HG03039 (cell line): ENCODE measurements around the gene OLFM1.
"Not testable (repeated sequence)": the region's sequence is repeated elsewhere in the genome, so short reads cannot be mapped to it uniquely, and the experiment has no call there.

ENCODE experiments used
- ATAC-seq: cut with Tn5 transposase; IDR thresholded peaks from one replicate; pipeline ENCODE4 v1.9.1; 2021; ENCODE audit warnings: mild to moderate bottlenecking, moderate library complexity; ENCODE audit not compliant: unreplicated experiment

OLFM1 gene

DNA sequence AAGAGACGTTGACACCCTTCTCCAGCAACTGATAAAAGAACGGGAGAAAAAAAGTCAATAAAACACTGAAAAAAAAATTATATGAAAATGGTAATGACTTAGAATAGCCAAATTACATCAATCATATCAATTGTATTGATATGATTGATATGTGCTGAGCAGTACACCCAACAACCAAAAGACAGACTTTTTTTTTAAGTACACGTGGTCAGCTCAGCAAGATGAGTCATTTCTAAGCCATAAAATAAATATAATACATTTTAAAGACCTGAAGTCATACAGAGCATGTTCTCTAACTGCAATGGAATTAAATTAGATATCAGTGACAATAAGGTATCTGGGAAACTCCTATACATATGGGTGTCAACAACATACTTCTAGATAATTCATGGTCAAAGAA lies 30.9 kb upstream of the OLFM1 start:
- ATAC-seq, result no peak

DNA sequence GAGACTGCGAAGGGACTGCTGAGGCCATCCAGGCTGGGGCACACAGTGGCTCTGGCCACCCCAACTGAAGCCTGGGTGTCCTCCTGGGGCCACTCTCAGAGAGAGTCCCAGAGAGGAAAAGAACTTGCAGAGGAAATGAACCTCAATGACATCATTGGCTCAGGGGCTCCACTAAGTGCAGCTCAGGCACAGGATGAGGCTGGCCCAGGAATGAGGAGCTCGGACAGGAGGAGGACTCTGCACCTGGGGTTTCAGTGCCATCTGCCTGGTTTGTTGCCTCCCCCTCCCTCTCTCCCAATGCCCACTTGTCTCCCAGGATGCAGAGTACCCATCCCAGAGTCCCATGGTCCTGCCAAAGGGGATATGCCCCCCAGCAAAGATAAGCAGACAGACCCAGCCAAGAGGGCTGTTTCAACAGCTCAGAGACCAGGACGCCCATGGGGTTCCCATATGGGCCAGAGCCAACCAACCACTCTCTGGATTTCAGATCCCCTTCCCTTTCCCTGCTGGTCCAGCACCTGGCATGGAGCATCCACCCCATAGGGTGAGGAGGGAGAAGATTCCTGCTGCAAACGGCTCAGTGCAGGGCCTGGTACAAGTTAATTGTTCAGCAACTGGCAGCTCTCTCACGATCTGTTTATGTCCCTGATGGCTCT lies 26.9 kb upstream of the OLFM1 start:
- no peak for ATAC-seq

DNA sequence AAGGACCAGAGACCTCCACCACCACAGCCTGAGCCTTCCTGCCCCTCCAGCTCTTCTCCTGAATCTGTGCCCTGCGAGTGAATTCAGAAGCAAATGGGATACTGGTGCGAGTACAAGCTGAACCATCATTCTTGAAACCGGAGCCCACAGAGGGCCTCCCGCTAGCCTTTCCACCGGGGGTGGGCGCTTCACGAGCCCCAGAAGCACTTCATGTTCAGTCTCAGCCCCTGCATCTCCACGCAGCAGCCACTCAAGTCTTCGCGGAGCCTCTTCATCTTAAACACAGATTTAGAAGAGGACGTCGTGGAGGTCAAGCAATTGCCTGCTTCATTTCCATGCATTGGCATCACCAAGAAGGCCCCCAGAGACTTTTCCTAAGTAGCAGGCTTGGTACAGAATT lies 26.0 kb upstream of the OLFM1 start:
- ATAC-seq, result no peak

DNA sequence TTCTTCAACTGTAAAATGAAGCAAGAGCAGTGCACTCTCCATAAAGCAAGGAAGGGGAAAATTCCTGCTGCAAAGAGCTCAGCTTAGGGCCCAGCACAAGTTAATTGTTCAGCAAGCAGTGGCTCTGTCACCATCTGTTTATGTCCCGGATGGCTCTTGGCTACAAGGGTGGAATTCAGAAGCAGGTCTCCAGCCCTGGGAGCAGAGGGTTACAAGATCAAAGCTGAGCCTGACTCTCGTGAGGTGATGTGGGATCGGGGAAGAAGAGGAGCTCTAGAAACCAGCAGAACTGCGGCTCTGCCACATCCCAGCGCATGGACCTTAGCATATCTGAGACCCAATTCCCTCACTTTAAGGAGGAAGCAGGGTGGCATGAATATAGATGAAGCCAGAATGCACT lies 25.2 kb upstream of the OLFM1 start:
- no peak for ATAC-seq

DNA sequence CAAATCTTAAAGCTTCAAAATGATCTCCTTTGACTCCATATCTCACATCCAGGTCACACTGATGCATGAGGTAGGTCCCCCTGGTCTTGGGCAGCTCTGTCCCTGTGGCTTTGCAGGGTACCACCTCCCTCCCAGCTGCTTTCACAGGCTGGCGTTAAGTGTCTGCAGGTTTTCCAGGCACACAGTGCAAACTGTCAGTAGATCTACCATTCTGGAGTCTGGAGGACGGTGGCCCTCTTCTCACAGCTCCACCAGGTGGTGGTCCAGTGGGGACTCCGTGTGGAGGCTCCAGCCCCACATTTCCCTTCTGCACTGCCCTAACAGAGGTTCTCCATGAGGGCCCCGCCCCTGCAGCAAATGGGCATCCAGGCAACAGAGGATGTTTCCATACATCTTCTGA lies 24.0 kb upstream of the OLFM1 start:
- not testable (repeated sequence) for ATAC-seq

DNA sequence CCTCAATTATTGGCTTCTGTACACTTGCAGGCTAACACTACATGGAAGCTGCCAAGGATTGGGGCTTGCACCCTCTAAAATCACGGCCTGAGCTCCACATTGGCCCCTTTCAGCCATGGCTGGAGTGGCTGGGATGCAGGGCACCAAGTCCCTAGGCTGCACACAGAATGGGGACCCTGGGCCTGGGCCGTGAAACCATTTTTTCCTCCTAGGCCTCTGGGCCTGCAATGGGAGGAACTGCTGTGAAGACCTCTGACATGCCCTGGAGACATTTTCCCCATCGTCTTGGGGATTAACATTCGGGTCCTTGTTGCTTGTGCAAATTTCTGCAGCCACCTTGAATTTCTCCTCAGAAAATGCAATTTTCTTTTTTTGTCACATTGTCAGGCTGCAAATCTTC lies 23.6 kb upstream of the OLFM1 start:
- ATAC-seq, result not testable (repeated sequence)

DNA sequence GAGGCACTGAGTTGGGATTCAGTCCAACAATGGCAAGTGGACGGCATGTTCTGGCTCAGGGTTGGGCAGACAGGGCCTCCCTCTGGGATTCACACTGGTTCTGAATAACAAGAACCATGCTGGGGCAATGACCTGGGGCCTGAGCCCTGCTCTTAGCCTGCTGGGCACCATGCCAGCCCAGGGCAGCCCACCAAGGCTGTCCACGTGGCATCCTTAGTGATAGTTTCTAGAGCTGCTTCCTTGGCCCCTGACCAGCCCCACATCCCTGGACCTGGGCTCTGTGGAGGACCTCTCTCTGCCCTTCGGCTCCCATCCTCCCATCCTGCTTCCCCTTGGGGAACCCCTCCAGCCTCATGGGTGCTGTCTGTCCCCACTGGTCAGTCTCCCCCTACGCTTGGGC lies 22.3 kb upstream of the OLFM1 start:
- ATAC-seq, result no peak

DNA sequence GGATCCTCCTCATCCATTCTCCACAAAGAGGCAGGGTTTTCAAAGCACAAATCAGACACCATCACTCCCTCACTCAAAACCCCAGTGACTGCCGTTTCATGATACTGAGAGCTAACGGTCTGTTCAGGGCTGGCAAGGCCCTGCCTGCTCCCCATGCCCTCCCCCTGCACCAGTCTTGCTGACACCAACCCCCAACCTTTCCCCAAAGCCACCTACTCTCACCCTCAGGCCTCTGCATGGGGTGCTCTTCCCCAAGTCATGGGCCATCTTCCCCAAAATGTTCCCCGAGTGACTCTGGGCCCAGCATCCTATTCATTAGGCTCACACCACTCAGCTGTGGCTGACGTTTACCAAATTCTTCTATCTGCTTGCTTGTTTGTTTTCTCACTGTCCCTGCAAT lies 21.7 kb upstream of the OLFM1 start:
- no peak for ATAC-seq

DNA sequence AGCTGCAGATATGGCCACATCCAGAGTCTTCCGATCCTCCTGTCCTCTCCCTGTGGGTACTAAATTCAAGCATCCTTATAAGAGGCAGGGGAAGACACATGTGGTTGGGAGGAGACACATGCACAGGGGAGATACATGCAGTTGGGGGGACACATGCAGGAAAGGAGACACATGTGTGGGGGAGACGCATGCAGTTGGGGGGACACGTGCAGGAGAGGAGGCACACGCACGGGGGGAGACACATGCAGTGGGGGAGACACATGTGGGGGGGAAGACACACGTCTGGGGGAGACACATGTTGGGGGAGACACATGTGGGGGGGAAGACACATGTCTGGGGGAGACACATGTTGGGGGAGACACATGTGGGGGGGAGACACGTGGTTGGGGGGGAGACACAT lies 21.2 kb upstream of the OLFM1 start:
- no peak for ATAC-seq

DNA sequence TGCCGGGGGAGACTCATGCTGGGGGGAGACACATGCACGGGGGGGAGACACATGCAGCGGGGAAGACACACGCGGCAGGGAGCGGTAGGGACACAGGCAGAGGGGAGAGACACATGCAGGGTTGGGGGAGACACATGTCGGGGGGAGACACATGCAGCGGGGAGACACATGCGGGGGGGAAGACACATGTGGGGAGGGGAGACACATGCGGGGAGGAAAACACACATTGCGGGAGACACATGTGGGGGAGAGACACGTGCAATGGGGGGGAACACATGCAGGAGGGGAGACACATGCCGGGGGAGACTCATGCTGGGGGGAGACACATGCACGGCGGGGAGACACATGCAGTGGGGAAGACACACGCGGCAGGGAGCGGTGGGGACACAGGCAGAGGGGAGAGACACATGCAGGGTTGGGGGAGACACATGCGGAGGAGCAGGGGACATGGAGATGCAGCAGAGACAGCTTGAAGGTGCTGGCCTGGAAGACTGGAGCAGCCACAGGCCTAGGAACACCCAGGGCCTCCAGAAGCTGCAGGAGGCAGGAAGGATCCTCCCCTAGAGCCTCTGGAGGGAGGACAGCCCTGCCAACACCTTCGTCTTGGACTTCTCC lies 20.3 kb upstream of the OLFM1 start:
- ATAC-seq, result no peak

DNA sequence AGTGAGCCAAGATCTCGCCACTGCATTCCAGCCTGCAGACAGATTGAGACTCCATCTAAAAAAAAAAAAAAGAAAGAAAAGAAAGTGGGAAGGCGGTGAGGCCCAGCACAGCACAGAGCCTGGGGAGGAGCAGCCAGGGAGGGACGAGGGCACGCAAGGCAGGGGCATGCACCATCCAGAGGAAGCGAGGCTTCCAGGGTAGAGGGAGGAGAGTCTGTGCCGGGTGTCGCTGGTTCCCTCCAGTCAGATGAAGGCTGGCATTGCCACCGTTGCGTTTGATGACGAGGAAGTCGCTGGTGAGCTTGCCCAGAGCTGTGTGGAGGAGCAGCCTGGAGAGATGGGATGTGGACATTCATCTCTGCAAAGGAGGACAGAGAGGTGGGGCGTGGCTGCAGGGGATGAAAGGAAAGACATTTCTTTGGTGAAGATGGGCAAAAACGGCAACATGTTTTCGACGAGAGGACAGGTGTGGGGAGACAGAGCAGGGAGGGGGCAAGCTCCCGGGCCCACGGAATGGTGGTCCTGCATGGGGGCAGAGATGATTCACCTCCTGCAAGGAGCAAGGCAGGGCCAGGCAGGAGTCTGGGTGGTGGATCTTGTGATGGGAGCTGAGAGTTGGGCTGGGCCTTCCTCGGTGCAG lies 18.6 kb upstream of the OLFM1 start:
- ATAC-seq, result no peak

DNA sequence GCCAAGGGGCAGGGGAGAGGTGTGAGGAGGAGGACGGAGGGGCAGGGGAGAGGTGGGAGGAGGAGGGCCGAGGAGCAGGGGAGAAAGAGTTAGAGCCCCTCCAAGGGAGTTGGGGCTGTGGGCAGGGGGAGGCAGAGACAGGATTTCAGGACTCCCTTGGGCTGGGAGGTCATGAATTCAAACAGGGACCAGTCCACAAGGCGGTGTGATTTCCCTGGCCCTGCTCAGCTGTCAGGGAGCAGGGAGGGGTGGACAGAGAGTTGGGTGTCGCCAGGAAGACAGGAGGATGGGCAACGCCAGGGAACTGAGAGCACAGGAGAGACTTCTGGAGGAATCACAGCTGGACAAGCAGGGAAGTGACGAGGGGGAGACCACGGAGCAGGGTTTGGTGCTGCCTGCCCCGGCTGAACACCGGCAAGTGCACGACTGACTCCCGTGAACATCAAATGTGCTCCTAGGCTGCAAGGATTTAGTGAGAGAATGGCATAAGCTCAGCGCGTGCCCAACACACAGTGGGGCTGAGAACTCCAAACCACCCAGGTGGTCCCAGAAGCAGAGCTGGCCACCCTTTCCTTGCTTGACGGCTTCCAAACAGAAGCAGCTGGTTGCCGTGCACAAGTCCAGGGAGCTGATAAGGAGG lies 17.8 kb upstream of the OLFM1 start:
- no peak for ATAC-seq

DNA sequence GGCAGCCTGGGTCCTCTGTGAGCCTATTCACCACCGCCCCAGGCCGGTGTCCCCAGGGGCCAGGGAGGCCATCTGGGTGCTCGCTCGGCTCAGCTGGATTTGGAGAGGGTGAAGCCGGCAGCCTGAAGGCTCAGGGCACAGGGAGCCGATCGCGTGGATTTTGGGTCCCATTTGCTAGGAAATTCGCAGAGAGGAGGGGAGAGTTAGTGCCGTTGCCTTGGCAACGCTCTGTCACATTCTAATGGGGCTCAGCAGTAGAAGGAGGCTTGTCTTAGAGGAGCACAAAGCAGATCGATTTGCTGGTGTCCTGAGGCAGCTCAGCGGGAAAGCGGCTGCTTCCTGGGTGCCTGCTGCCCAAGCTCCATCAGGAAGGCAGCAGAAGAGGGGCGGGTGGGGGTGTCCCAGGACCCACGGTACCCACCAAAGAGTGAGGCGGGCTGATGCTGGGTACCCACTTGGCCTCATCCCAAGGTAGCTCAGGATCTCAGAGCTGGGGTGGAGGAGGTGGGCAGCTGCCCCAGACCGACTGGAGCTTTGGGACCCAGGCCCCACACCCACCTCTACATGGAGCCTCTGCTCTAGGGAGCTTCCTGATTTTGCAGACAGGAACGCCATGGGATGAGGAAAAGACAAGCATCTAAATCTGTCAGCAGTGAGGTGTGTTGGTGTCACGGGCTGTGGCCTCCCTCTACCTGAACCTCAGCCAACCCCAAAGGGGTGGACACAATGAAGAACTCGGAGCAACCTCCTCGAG lies 17.1 kb upstream of the OLFM1 start:
- ATAC-seq, result no peak

DNA sequence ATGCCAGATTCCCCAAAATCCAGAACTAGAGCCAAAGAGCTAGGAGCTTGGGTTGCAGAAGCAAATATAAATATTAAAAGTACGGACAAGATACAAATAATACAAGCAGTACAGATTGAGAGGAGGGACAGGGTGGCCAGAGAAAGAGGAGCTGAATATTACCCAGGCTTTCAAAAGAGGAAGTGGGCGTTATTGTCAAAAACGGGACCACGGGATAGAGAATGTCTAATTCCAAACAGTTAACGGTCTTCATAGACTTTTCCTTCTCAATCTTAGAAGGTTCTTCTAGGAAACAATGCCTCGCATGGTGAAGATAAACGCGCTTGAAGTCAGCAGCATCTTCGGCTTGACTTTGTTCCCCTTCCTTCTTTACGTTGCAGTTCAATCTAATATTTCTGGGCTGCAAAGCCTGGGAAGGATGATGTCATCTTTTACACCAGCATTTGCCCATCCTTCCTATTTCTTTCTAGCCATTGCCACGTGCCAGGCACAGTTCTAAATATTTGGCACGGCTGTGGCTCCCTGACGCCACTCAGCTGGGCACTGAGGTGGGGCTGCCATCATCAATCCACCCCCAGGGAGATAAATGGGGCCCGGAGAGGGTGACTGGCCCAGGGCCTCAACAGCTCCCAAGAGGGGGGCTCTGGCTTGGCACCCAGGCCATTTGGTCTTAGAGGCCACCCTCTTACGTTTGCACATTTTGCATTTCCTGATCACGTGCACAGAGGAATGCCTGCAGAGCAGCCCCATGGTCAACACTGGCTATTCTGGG lies 16.3 kb upstream of the OLFM1 start:
- no peak for ATAC-seq

DNA sequence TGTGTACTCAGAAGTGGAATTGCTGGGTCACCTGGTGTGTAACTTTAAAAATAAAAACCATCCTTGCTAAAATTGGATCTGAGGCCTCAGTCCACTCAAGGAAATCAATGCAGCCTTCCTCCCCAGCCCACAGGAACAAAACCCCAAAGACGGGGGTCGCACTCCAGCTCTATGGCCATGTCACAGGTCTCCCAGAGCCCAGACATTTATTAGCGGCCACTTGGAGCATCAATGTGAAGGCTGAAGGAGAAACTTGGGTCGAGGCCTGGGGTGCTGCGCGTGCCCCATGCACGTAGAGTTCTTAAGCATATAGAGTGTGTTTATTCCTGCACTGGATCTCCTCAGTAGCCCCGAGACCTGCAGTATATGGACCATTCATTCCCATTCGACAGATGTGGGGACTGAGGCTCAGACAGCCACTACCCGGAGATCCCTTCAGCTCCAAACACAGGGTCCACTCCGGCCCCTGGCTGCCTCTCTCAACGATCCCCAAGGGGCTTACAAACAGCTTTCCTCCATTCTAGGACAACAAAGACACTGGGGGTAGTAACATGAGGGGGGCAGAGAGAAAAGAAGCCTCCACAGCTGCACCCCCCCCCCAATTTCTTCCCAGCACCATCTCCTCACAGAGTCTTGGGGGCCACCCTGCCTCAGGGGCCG lies 14.3 kb upstream of the OLFM1 start:
- ATAC-seq, result no peak

DNA sequence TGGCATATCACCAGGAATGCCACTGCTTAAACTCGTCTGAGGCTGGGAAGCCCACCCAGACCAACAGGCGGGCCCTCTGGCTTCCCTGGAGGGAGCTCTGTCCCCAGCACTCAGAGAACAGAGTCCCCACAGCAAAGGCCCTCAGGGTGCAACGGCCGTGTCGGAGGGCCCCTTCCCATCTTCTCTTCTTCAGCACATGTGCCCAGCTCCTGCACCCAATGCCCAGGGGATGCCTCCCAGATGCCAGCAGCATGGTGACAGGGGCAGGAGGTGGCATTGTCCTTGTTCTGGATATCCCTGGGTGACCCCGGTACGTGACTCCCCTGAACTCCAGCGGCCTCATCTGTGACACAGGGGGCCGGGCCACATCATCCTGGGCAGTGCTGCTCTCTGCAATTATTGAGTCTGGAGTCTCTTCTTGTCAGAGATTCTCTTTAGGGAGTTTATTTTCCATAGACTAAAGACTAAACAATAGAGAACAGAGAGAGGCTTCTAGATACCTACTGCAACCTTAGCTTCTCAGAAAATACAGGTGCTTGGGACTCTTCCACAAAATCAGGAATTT lies 13.6 kb upstream of the OLFM1 start:
- ATAC-seq, result no peak

DNA sequence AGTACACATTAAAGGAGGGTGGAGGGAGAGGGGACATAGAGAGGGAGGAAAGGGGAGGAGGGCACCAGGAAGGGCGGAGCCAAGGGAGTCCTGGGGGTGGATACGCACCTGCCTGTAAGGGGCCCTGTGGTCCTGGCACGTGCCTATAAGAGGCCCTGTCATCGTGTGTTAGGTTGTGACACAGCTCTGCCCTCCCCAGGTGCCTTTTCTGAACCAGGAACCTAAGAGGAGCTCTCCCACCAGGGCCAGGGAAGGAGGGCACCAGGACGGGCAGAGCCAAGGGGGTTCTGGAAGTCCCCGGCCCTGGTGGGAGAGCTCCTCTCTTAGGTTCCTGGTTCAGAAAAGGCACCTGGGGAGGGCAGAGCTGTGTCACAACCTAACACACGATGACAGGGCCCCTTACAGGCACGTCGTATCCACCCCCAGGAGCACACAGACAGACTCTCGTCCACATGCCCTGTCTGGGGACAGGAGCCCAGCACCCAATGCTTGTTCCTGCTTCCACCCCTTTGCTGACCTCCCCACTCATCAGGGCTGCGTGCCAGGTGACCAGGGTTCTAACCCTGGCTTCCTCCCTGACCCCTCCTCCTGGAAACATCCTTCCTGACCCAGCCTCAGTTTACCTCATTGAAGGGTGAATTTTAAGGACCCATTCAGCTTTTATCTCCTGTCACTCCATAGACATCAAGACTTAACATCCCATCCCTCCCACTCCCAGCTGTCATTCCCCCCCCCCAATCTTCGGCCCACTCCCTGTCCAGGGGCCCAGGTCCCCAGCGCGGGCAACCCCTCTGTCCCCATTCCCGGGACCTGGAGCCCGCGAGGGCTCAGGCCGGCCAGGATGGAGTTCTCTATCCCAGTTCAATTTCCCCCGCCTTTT lies 12.9 kb upstream of the OLFM1 start:
- no peak for ATAC-seq

DNA sequence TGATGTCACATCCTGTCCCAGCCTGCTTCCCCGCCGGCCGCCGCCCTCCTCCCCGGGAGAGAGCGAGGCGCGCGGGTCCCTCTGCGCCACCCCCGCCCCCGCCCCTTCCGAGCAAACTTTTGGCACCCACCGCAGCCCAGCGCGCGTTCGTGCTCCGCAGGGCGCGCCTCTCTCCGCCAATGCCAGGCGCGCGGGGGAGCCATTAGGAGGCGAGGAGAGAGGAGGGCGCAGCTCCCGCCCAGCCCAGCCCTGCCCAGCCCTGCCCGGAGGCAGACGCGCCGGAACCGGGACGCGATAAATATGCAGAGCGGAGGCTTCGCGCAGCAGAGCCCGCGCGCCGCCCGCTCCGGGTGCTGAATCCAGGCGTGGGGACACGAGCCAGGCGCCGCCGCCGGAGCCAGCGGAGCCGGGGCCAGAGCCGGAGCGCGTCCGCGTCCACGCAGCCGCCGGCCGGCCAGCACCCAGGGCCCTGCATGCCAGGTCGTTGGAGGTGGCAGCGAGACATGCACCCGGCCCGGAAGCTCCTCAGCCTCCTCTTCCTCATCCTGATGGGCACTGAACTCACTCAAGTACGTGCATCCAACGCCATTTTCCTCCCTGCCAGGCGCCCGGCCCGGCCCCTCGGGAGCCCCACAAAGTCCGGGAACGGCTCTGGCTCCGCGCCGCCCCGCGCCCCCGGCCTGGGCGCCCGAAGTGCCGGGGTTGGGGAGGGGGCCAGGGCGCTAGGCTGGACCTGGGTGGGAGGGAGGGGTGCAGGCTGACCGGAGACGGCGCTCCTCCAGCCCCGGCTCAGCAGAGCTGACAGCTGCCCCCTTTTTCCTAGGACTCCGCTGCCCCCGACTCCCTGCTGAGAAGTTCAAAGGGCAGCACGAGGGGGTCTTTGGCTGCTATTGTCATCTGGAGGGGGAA lies 12.0 kb upstream of the OLFM1 start:
- ATAC-seq, result no peak
